OCI-LY1 (cell line): Measurements from ENCODE around the gene SEMA4G.

Experiments used
- H2AFZ ChIP-seq: fragments of 200-600 bp; sonication (generic), shearing (Covaris generic); 2 replicates; pipeline ENCODE4 v1.6.0; 2014; ENCODE audit warnings: antibody characterized with exemption, mild to moderate bottlenecking, low read length
- H3F3A ChIP-seq: fragments of 200-600 bp; sonication (generic), shearing (Covaris generic); 2 replicates; pipeline ENCODE4 v1.6.0; 2014; ENCODE audit warnings: mild to moderate bottlenecking, antibody characterized with exemption, low read length, moderate library complexity; ENCODE audit not compliant: insufficient read depth
- H3K27ac ChIP-seq: fragments of 200-600 bp; sonication (generic); 2 replicates; pipeline ENCODE4 v1.5.1; 2014; ENCODE audit warnings: low read length, mixed run types, mild to moderate bottlenecking, low read depth; ENCODE audit not compliant: poor library complexity, severe bottlenecking
- H3K27me3 ChIP-seq: fragments of 200-600 bp; sonication (generic); 2 replicates; pipeline ENCODE4 v1.6.0; 2014; ENCODE audit warnings: antibody characterized with exemption, mild to moderate bottlenecking, low read length, moderate library complexity; ENCODE audit not compliant: insufficient read depth
- H3K36me3 ChIP-seq: fragments of 200-600 bp; sonication (generic); 2 replicates; pipeline ENCODE4 v1.6.1; 2014; ENCODE audit warnings: mild to moderate bottlenecking, antibody characterized with exemption, low read length, moderate library complexity, mixed read lengths; ENCODE audit not compliant: insufficient read depth
- H3K4me1 ChIP-seq: fragments of 200-600 bp; sonication (generic); 2 replicates; pipeline ENCODE4 v1.5.1; 2014; ENCODE audit warnings: mild to moderate bottlenecking, low read length, moderate library complexity; ENCODE audit not compliant: insufficient read depth, severe bottlenecking
- H3K4me2 ChIP-seq: fragments of 200-600 bp; sonication (generic), shearing (Covaris generic); 2 replicates; pipeline ENCODE4 v1.6.1; 2014; ENCODE audit warnings: low read length
- H3K4me3 ChIP-seq: fragments of 200-600 bp; sonication (generic); 2 replicates; pipeline ENCODE4 v1.5.1; 2014; ENCODE audit warnings: low read length, low read depth, mild to moderate bottlenecking, mixed read lengths; ENCODE audit not compliant: poor library complexity, severe bottlenecking
- H3K79me2 ChIP-seq: fragments of 200-600 bp; shearing (Covaris generic); 2 replicates; pipeline ENCODE4 v1.6.1; 2016; ENCODE audit warnings: mixed run types, low read length, mixed read lengths; ENCODE audit not compliant: insufficient read depth
- H3K9ac ChIP-seq: fragments of 200-600 bp; sonication (generic), shearing (Covaris generic); 2 replicates; pipeline ENCODE4 v1.6.1; 2014; ENCODE audit warnings: mild to moderate bottlenecking, low read length, mixed read lengths
- H3K9me2 ChIP-seq: fragments of 200-600 bp; sonication (generic), shearing (Covaris generic); 2 replicates; pipeline ENCODE4 v1.6.1; 2014; ENCODE audit warnings: low read depth, mild to moderate bottlenecking, low read length, mixed read lengths
- H3K9me3 ChIP-seq: fragments of 200-600 bp; shearing (Covaris generic); 2 replicates; pipeline ENCODE4 v1.6.1; 2014; ENCODE audit warnings: low read length, mixed read lengths
- H4K20me1 ChIP-seq: fragments of 200-600 bp; sonication (generic), shearing (Covaris generic); 2 replicates; pipeline ENCODE4 v1.6.0; 2016; ENCODE audit warnings: mild to moderate bottlenecking, low read length; ENCODE audit not compliant: insufficient read depth
- CTCF ChIP-seq: fragments of 200-600 bp; sonication (generic), shearing (Covaris generic); IDR thresholded peaks from 2 replicates; pipeline ENCODE4 v1.5.1; 2017; ENCODE audit warnings: mild to moderate bottlenecking, antibody characterized with exemption, low read length, moderate library complexity, mixed read lengths
- EZH2 ChIP-seq: fragments of 200-600 bp; sonication (generic), shearing (Covaris generic); IDR thresholded peaks from 2 replicates; pipeline ENCODE4 v1.8.0; 2017; ENCODE audit warnings: borderline replicate concordance, mixed run types, mild to moderate bottlenecking, antibody characterized with exemption, low read length, moderate library complexity, mixed read lengths

The SEMA4G gene

GRCh38 chr10:100989088-100989487, 19.8 kb downstream of the SEMA4G start:
- Histone ChIP-seq H3K9me3 (no peaks in the 10 kb centered on the region), H2AFZ (no peak overlapping the region), H3K27ac (no peak overlapping the region), H3F3A (no peaks in the 10 kb centered on the region), H3K36me3 (peaks cover 41% of the 10 kb centered on the region), H3K4me3 (no peak overlapping the region), H3K27me3 (no peaks in the 10 kb centered on the region), H3K9me2 (no peaks in the 10 kb centered on the region), H3K4me2 (no peak overlapping the region), H4K20me1 (no peaks in the 10 kb centered on the region), H3K4me1 (peaks cover 16% of the 10 kb centered on the region), H3K9ac (no peak overlapping the region), H3K79me2 (peaks cover 15% of the 10 kb centered on the region)
- TF ChIP-seq EZH2 (no peak), CTCF (no peak)

GRCh38 chr10:100993986-100994708, 24.8 kb downstream of the SEMA4G start:
- Histone ChIP-seq H3K9me2 (no peaks in the 10 kb centered on the region), H3K4me2 (no peak overlapping the region), H3K79me2 (no peaks in the 10 kb centered on the region), H3K4me1 (peaks cover 18% of the 10 kb centered on the region), H3K27ac (no peak overlapping the region), H3F3A (no peaks in the 10 kb centered on the region; the same call in 1 of the 2 replicates), H2AFZ (no peak overlapping the region), H3K4me3 (no peak overlapping the region), H4K20me1 (no peaks in the 10 kb centered on the region), H3K36me3 (peaks cover 41% of the 10 kb centered on the region), H3K27me3 (no peaks in the 10 kb centered on the region), H3K9me3 (no peaks in the 10 kb centered on the region), H3K9ac (no peak overlapping the region)
- TF ChIP-seq EZH2, result no peak
- TF ChIP-seq CTCF, result peak; percentile 22; the same call in 1 of the 2 replicates

DNA sequence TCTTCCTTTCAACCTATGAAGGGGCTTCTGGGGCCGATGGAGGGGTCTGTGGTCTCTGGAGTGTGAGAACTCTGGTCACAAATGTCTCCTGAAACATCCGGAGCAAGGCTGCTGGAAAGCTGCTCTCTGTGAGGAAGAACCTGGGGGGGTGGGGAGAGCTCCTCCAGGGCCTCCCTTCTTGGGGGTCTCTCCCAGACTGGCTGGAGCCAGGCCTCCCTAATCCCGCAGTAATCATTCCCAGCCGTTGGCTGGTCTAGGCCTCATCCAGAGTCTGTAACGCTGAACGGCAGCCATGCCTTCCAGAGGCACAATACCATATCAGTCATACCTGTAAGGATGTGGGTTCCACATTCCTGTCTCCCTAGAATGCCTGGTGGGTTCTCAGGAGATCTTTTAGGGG, 25.9 kb downstream of the SEMA4G start:
- peak overlapping the region; percentile 97 for H3K27ac ChIP-seq

More for the DNA sequence above, 25.9 kb downstream of the SEMA4G start:
- H3K4me3 ChIP-seq, result no peak overlapping the region
- no peak overlapping the region for H3K9ac ChIP-seq
- TF ChIP-seq CTCF (no peak), EZH2 (no peak)
- H3K9me2 ChIP-seq, result no peaks in the 10 kb centered on the region
- H3K4me2 ChIP-seq, result no peak overlapping the region
- H3K4me1 ChIP-seq, result peaks cover 18% of the 10 kb centered on the region
- no peaks in the 10 kb centered on the region for H3K27me3 ChIP-seq
- H3F3A ChIP-seq, result no peaks in the 10 kb centered on the region; the same call in 1 of the 2 replicates
- no peak overlapping the region for H2AFZ ChIP-seq
- no peaks in the 10 kb centered on the region for H4K20me1 ChIP-seq
- H3K9me3 ChIP-seq, result no peaks in the 10 kb centered on the region
- peaks cover 31% of the 10 kb centered on the region for H3K36me3 ChIP-seq
- no peaks in the 10 kb centered on the region for H3K79me2 ChIP-seq
